Spleen (tissue), 11 donors: Measurements from ENCODE around the gene TNPO1. TPM values are rescaled to one million over a fixed set of nuclear protein-coding genes. Genes with fewer than 3 reads are reported as not detected.

Experiments
- microRNA-seq, 3 donors: library from miRNA; unstranded; fragments of <30 nt; microRNA quantifications; one replicate each; pipeline versions ENCODE4 to v1.1.0, GENCODE V29; 2019 to 2020
- polyA plus RNA-seq, 3 donors: library from polyadenylated mRNA; stranded (reverse); fragments of 200-250 nt; gene quantifications; one replicate each; pipeline ENCODE4 v1.2.1, GENCODE V29; 2013
- small RNA-seq, 4 donors: library from RNA; depleted of rRNA; stranded (forward); fragments of <200 nt; gene quantifications; one replicate each; pipeline ENCODE3, GENCODE V24; 2016
- total RNA-seq, 7 donors: library from RNA; depleted of rRNA in 3 of 7; stranded (reverse); fragments of >200 nt in 3 of 7; fragmentation: NEBNext Ultra II Directional in 4 of 7; extraction: Animal tissue kit (Norgen Biotek cat#: 25700) in 4 of 7; gene quantifications; one replicate each; pipeline versions ENCODE4 v1.1.0 to v1.2.1, GENCODE V29; 2016 to 2021
- donor health status: healthy with polysubstance abuse.
- donor health status: DM: no; HTN: no; CAD: no; lungs with moderate emphysema.
- donor health status: DM: no; HTN: no; CAD: no.
- donor health status: Bipolar disorder and iron deficiency.
- donor health status: healthy.
- donor health status: DM: no; HTN: no; CAD: no.
- donor health status: DM: yes; HTN: yes; CAD: no.

Gene TNPO1
- total and polyA plus RNA-seq, 10 donors: 5.7 to 192 (median 85.7) TPM

Small RNA genes within 50 kb of the gene (microRNA-seq; reads per million reads assigned to microRNA genes)
- 0 to 0.35 (median 0.28) reads per million in 3 donors for gene MIR4804

Small RNA genes within 50 kb of the gene (small RNA-seq; reads per million reads assigned to genes)
- gene MIR4804: 0 reads per million in 4 donors
- gene RF00019: 0 reads per million in 4 donors

Other genes starting within 250 kb of the TNPO1 start
- gene FCHO2, start 139.4 kb downstream of the TNPO1 start, total RNA-seq: 10 to 100 TPM; 24.8 to 86.6 (median 51.8) TPM
- gene FCHO2, start 139.4 kb downstream of the TNPO1 start, polyA plus RNA-seq: 10 to 100 TPM in 1 of 3 donors, 1 to 10 TPM in 2; 5.6 to 12.0 (median 7.9) TPM